DND-41 (cell line): ENCODE data around the gene ZBTB12.

Experiments used
- ATAC-seq: fragments of 200-7000 bp; cut with Tn5 transposase; 3 replicates; pipeline ENCODE4 v1.9.1; 2021; ENCODE audit warnings: low read depth; ENCODE audit not compliant: insufficient read depth
- DNase-seq: peaks from one replicate; pipeline ENCODE4 v3.0.0-alpha.2; 2020
- H2AFZ ChIP-seq: 2 replicates; pipeline ENCODE4 v1.6.0; 2012; ENCODE audit warnings: low read depth, low read length
- H3K27ac ChIP-seq: 2 replicates; pipeline ENCODE4 v1.5.1; 2012; ENCODE audit warnings: low read length, inconsistent platforms
- H3K27me3 ChIP-seq: fragments of 200-600 bp; sonication (generic); 2 replicates; pipeline ENCODE4 v1.6.0; 2012; ENCODE audit warnings: low read length, mild to moderate bottlenecking, inconsistent platforms; ENCODE audit not compliant: insufficient read depth, poor library complexity
- H3K36me3 ChIP-seq: 2 replicates; pipeline ENCODE4 v1.5.1; 2012; ENCODE audit warnings: low read length, inconsistent platforms; ENCODE audit not compliant: insufficient read depth
- H3K4me1 ChIP-seq: 2 replicates; pipeline ENCODE4 v1.5.1; 2012; ENCODE audit warnings: mild to moderate bottlenecking, low read length; ENCODE audit not compliant: insufficient read depth
- H3K4me2 ChIP-seq: 2 replicates; pipeline ENCODE4 v1.6.0; 2012; ENCODE audit warnings: mild to moderate bottlenecking, moderate library complexity, low read length, inconsistent platforms; ENCODE audit not compliant: insufficient read depth
- H3K4me3 ChIP-seq, 2 experiments: fragments of 200-600 bp in 1 of 2; shearing (Covaris generic) in 1 of 2; 2 replicates each; pipeline ENCODE4 v1.5.1; 2012 to 2016; ENCODE audit warnings: inconsistent platforms in 2 of 2, low read length in 2 of 2, mild to moderate bottlenecking in 2 of 2, low read depth in 1 of 2, moderate library complexity in 1 of 2
- H3K79me2 ChIP-seq: 2 replicates; pipeline ENCODE4 v1.6.0; 2012; ENCODE audit warnings: low read length, inconsistent platforms; ENCODE audit not compliant: insufficient read depth
- H3K9ac ChIP-seq: 2 replicates; pipeline ENCODE4 v1.6.0; 2012; ENCODE audit warnings: low read depth, mild to moderate bottlenecking, inconsistent platforms, low read length, moderate library complexity
- H3K9me3 ChIP-seq: 2 replicates; pipeline ENCODE4 v1.5.1; 2012; ENCODE audit warnings: low read length, moderate library complexity, mild to moderate bottlenecking, inconsistent platforms; ENCODE audit not compliant: insufficient read depth, severe bottlenecking
- H4K20me1 ChIP-seq: 2 replicates; pipeline ENCODE4 v1.6.0; 2012; ENCODE audit warnings: low read length; ENCODE audit not compliant: insufficient read depth
- EZH2 ChIP-seq: IDR thresholded peaks from 3 replicates; pipeline ENCODE4 v1.6.1; 2012; ENCODE audit warnings: borderline replicate concordance, low read depth, mild to moderate bottlenecking, moderate library complexity, low read length, inconsistent platforms; ENCODE audit not compliant: severe bottlenecking
- TF ChIP-seq, protein P1 (sequence below): IDR thresholded peaks from 2 replicates; pipeline ENCODE4 v1.5.1; 2012; ENCODE audit warnings: borderline replicate concordance, low read length, moderate library complexity, mild to moderate bottlenecking; ENCODE audit not compliant: poor library complexity, severe bottlenecking; ENCODE audit errors: extremely low read depth

The ZBTB12 gene

DNA sequence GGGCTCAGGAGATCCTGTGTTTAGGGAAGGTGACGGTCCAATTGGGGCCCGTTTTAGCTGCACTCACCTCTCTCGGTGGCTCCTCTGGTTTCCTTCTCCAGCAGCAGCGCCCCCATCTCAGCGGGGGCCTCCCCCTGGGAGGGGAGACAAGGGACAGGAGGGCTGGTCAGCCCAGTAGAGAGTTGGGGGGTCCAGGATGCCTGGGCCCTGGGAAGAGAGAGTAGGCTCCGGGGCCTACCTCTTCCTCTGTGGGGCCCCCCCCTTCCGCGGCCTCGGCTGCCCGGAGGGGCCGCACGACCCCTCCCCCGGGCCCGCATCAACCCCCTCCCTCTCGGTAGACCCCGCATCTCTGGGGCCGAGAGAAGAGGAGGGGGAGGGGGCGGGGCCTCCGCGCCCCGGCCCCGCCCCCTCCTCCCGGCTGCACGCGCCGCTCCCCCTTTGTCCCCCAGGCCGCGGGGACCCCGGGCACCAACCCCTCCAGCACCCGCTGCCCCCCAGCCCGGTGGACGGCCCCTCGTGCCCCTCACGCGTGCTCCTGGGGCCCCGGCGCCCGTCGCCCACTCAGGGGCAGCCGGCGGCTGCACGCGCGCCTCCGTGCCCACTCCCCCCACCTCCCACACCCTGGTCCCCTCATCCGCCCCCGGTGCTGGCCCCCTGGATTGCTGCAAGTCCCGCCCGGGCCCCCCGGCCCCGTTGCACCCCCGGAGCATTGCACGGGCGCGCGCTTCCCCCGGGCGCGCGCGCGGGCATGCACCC, 4.9 kb downstream of the ZBTB12 start:
- TF ChIP-seq, protein P1, sequence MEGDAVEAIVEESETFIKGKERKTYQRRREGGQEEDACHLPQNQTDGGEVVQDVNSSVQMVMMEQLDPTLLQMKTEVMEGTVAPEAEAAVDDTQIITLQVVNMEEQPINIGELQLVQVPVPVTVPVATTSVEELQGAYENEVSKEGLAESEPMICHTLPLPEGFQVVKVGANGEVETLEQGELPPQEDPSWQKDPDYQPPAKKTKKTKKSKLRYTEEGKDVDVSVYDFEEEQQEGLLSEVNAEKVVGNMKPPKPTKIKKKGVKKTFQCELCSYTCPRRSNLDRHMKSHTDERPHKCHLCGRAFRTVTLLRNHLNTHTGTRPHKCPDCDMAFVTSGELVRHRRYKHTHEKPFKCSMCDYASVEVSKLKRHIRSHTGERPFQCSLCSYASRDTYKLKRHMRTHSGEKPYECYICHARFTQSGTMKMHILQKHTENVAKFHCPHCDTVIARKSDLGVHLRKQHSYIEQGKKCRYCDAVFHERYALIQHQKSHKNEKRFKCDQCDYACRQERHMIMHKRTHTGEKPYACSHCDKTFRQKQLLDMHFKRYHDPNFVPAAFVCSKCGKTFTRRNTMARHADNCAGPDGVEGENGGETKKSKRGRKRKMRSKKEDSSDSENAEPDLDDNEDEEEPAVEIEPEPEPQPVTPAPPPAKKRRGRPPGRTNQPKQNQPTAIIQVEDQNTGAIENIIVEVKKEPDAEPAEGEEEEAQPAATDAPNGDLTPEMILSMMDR, result no peak
- no peak for TF ChIP-seq EZH2
- Histone ChIP-seq H3K36me3 (peaks cover 54% of the 10 kb centered on the region), H3K79me2 (peaks cover 63% of the 10 kb centered on the region), H4K20me1 (peaks cover 3% of the 10 kb centered on the region; the same call in 1 of the 2 replicates), H3K4me3 (peak overlapping the region; percentile 70 to 78; a peak in 3 of 4 replicates), H3K4me2 (peak overlapping the region; percentile 88), H3K27ac (peak overlapping the region; percentile 81), H2AFZ (peak overlapping the region; percentile 71), H3K9me3 (no peaks in the 10 kb centered on the region), H3K9ac (peak overlapping the region; percentile 79), H3K4me1 (peaks cover 43% of the 10 kb centered on the region), H3K27me3 (no peaks in the 10 kb centered on the region)
- ATAC-seq, result peak; percentile 8; the same call in 2 of the 3 replicates
- no peak for DNase-seq

DNA sequence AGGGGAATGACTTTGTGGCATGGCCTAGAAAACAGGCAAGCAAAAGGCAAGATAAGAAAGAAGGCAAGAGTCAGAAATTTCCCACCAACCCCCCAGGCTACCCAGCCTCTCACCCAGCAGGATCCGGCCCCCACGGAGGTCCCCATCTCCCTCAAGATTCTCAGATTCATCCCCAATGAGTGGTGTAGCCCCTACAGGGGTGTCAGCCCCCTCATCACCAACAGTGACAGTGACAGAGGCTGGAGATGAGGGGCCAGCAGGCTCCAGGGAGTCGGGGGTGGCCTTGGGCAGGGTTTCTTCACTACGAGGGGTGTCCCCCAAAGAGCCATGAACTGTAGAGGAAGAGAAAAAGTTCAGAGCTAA, 5.4 kb downstream of the ZBTB12 start:
- Histone ChIP-seq H3K79me2 (peaks cover 60% of the 10 kb centered on the region), H3K9me3 (no peaks in the 10 kb centered on the region), H2AFZ (peak overlapping the region; percentile 71; the same call in 1 of the 2 replicates), H3K36me3 (peaks cover 60% of the 10 kb centered on the region), H3K27ac (peak overlapping the region; percentile 81), H4K20me1 (peaks cover 3% of the 10 kb centered on the region; the same call in 1 of the 2 replicates), H3K4me2 (peak overlapping the region; percentile 88), H3K27me3 (no peaks in the 10 kb centered on the region), H3K4me3 (peak overlapping the region; percentile 70 to 78; a peak in 3 of 4 replicates), H3K4me1 (peaks cover 42% of the 10 kb centered on the region), H3K9ac (peak overlapping the region; percentile 79)
- DNase-seq (no peak), ATAC-seq (no peak)
- TF ChIP-seq, protein P1, result no peak
- no peak for TF ChIP-seq EZH2

DNA sequence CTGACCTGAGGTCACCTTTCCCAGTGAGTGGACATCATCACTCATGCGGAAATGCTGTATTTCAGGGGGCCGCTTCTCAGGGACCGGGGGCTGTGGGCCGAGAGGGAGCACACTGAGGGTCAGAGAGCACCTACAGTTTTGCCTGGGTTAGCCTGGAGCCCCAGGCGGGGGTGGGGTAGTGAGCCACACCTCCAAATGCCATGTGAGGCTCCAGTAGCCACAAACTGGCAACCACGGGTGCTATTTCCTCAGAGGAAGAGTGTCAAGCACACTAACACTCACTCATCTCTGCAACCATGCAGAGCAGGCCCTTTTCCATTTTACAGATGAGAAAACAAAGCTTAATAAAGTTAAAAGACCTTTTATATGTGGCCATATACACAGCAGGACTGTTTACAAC, 9.1 kb downstream of the ZBTB12 start:
- H3K9me3 ChIP-seq, result no peaks in the 10 kb centered on the region
- ATAC-seq (no peak), DNase-seq (no peak)
- H3K4me1 ChIP-seq, result peaks cover 11% of the 10 kb centered on the region
- peaks cover 81% of the 10 kb centered on the region for H3K36me3 ChIP-seq
- H3K27ac ChIP-seq, result no peak overlapping the region
- TF ChIP-seq, protein P1, result no peak
- no peak for TF ChIP-seq EZH2
- no peak overlapping the region for H3K4me3 ChIP-seq
- H3K27me3 ChIP-seq, result no peaks in the 10 kb centered on the region
- peaks cover 9% of the 10 kb centered on the region; the same call in 1 of the 2 replicates for H4K20me1 ChIP-seq
- no peak overlapping the region for H3K4me2 ChIP-seq
- peaks cover 32% of the 10 kb centered on the region for H3K79me2 ChIP-seq
- H3K9ac ChIP-seq, result no peak overlapping the region
- H2AFZ ChIP-seq, result no peak overlapping the region
